Neutrophil (primary cell): Measurements from ENCODE around the gene RAI2.

Experiments used
- H3K27ac ChIP-seq: fragments of 200-600 bp; sonication (generic); 2 replicates; pipeline ENCODE4 v1.5.1; 2016; ENCODE audit warnings: mild to moderate bottlenecking, moderate library complexity
- H3K27me3 ChIP-seq: fragments of 200-600 bp; sonication (generic); 2 replicates; pipeline ENCODE4 v1.6.0; 2016; ENCODE audit warnings: mild to moderate bottlenecking
- H3K36me3 ChIP-seq: fragments of 200-600 bp; sonication (generic); 2 replicates; pipeline ENCODE4 v1.5.1; 2017
- H3K4me1 ChIP-seq, 2 experiments: fragments of 200-600 bp in 1 of 2; sonication (generic) in 1 of 2; 1 replicate in 1 of 2; 2 replicates in 1 of 2; pipeline versions ENCODE4 v1.5.1 to v1.6.1; 2013 to 2016; ENCODE audit warnings: low read depth in 1 of 2, low read length in 1 of 2, mild to moderate bottlenecking in 1 of 2, moderate library complexity in 1 of 2; ENCODE audit not compliant: control insufficient read depth in 1 of 2, insufficient read depth in 1 of 2
- H3K4me3 ChIP-seq, 2 experiments: fragments of 200-600 bp in 1 of 2; sonication (generic) in 1 of 2; 1 replicate in 1 of 2; 2 replicates in 1 of 2; pipeline ENCODE4 v1.5.1; 2013 to 2016; ENCODE audit warnings: low read depth in 1 of 2, low read length in 1 of 2, mild to moderate bottlenecking in 1 of 2, moderate library complexity in 1 of 2
- H3K9me3 ChIP-seq: fragments of 200-600 bp; sonication (generic); 2 replicates; pipeline ENCODE4 v1.5.1; 2016
- CTCF ChIP-seq: fragments of 200-600 bp; sonication (generic); IDR thresholded peaks from 2 replicates; pipeline ENCODE4 v1.5.1; 2016; ENCODE audit warnings: antibody characterized with exemption

The RAI2 gene

GRCh38 chrX:17758382-17758781, 102.7 kb downstream of the RAI2 start:
- Histone ChIP-seq H3K4me1 (no peaks in the 10 kb centered on the region), H3K27ac (no peak overlapping the region), H3K36me3 (no peaks in the 10 kb centered on the region), H3K4me3 (no peak overlapping the region), H3K27me3 (no peaks in the 10 kb centered on the region), H3K9me3 (no peaks in the 10 kb centered on the region)
- TF ChIP-seq CTCF, result no peak

DNA sequence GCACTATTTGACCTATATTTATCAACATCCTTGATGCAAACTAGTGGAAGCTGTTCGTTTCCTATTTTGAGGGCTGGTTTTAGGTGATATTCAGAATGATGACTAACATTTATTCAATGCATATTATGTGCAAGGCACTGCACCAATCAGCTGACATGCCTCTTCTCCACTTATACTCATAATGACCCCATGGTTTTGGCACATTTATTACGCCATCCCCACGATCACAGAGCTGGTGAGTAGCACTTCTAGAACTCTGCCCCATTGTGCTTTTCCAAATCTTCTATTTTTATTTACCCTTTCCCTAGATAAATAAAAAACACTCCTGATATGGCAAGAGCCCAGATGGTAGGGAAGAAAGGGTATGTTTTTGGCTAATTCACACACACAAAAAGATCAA, 110.7 kb downstream of the RAI2 start:
- Histone ChIP-seq H3K4me3 (no peak overlapping the region), H3K27me3 (no peaks in the 10 kb centered on the region), H3K27ac (no peak overlapping the region), H3K9me3 (no peaks in the 10 kb centered on the region), H3K4me1 (no peaks in the 10 kb centered on the region), H3K36me3 (no peaks in the 10 kb centered on the region)
- no peak for TF ChIP-seq CTCF
